ENCODE data around the gene MPV17L2. TPM values are rescaled to one million over a fixed set of nuclear protein-coding genes. Genes with fewer than 3 reads are reported as not detected.

MPV17L2 gene
- total RNA-seq, 4 donors from 2014 or later, result 18.1 to 38.9 (median 33.0) TPM

- H3K27me3 ChIP-seq, result no peaks in the 10 kb centered on the region
- no peaks in the 10 kb centered on the region for H3K9me3 ChIP-seq
- DNase-seq, result no peak
- H3K4me1 ChIP-seq, result peaks cover 21 to 45% of the 10 kb centered on the region in 2 donors
- peak overlapping the region in 2 of 4 donors; percentile 83 to 88 for H3K27ac ChIP-seq
- intact Hi-C loops (cut with DNase I; ENCODE audit: low total_unique reads), result loop anchor here (2.0 to 10.0 kb wide), 4 partner anchors 33 to 155 kb away; partner anchors contain the start of genes ARRDC2 and MPV17L2
- TF ChIP-seq POLR2A (IDR thresholded peaks at IDR 0.05) (no peak), CTCF (IDR thresholded peaks at IDR 0.05 in 4 of 5, conservative IDR thresholded peaks at IDR 0.05 in 1 of 5) (no peak)
- H3K36me3 ChIP-seq, result peaks cover 0 to 29% of the 10 kb centered on the region in 2 donors
- in situ Hi-C loops (cut with MboI; ENCODE audit: low sequenced_read_pairs in 4 of 4), result loop anchor here in 3 of 4 donors (10.0 kb wide), 1 partner anchor 45 kb away; no protein-coding TSS in a partner anchor
- H3K4me3 ChIP-seq, result no peak overlapping the region
- no peak for ATAC-seq
Measured at GRCh38 chr19:18159810-18160209, 33.2 kb upstream of the MPV17L2 start.

- H3K27me3 ChIP-seq, result no peaks in the 10 kb centered on the region
- peaks cover 21 to 41% of the 10 kb centered on the region in 2 donors for H3K4me1 ChIP-seq
- H3K4me3 ChIP-seq, result peak overlapping the region; percentile 40 to 53 (median 46)
- peaks cover 0 to 34% of the 10 kb centered on the region in 2 donors for H3K36me3 ChIP-seq
- in situ Hi-C loops (cut with MboI; ENCODE audit: low sequenced_read_pairs in 4 of 4) (loop anchor here in 3 of 4 donors (10.0 kb wide), 1 partner anchor 46 kb away; no protein-coding TSS in a partner anchor), intact Hi-C loops (cut with DNase I; ENCODE audit: low total_unique reads) (loop anchor here (2.0 kb wide), 3 partner anchors 32 to 92 kb away; partner anchors contain the start of gene MPV17L2)
- H3K27ac ChIP-seq, result peak overlapping the region; percentile 76 to 88 (median 82)
- no peak for DNase-seq
- no peaks in the 10 kb centered on the region for H3K9me3 ChIP-seq
- peak; percentile 8 to 10 for ATAC-seq
- TF ChIP-seq CTCF (IDR thresholded peaks at IDR 0.05 in 4 of 5, conservative IDR thresholded peaks at IDR 0.05 in 1 of 5) (no peak), POLR2A (IDR thresholded peaks at IDR 0.05) (no peak)
Measured at GRCh38 chr19:18160493-18160970, 32.5 kb upstream of the MPV17L2 start.

GRCh38 chr19:18160971-18161635, 31.9 kb upstream of the MPV17L2 start:
- H3K27ac ChIP-seq, result peak overlapping the region; percentile 76 to 88 (median 82)

GRCh38 chr19:18161636-18162002, 31.4 kb upstream of the MPV17L2 start:
- intact Hi-C loops (cut with DNase I; ENCODE audit: low total_unique reads) (loop anchor here (2.0 kb wide), 3 partner anchors 31 to 91 kb away; partner anchors contain the start of gene MPV17L2), in situ Hi-C loops (cut with MboI; ENCODE audit: low sequenced_read_pairs in 4 of 4) (loop anchor here in 3 of 4 donors (10.0 kb wide), 1 partner anchor 47 kb away; no protein-coding TSS in a partner anchor)
- DNase-seq, result no peak
- Histone ChIP-seq H3K27me3 (no peaks in the 10 kb centered on the region), H3K9me3 (no peaks in the 10 kb centered on the region), H3K4me3 (peak overlapping the region in 2 of 4 donors; percentile 15 to 44), H3K27ac (peak overlapping the region in 2 of 4 donors; percentile 38 to 76), H3K36me3 (peaks cover 0 to 44% of the 10 kb centered on the region in 2 donors), H3K4me1 (peaks cover 12 to 32% of the 10 kb centered on the region in 2 donors)
- no peak for ATAC-seq
- no peak for TF ChIP-seq POLR2A (IDR thresholded peaks at IDR 0.05)
- TF ChIP-seq CTCF (IDR thresholded peaks at IDR 0.05 in 4 of 5, conservative IDR thresholded peaks at IDR 0.05 in 1 of 5), result peak in 2 of 5 experiments; percentile 4 to 18

More at GRCh38 chr19:18160971-18161635, 31.9 kb upstream of the MPV17L2 start:
- intact Hi-C loops (cut with DNase I; ENCODE audit: low total_unique reads), result loop anchor here (2.0 kb wide), 3 partner anchors 32 to 92 kb away; partner anchors contain the start of gene MPV17L2
- Histone ChIP-seq H3K4me1 (peaks cover 17 to 37% of the 10 kb centered on the region in 2 donors), H3K36me3 (peaks cover 0 to 40% of the 10 kb centered on the region in 2 donors), H3K4me3 (peak overlapping the region; percentile 40 to 53 (median 46)), H3K9me3 (no peaks in the 10 kb centered on the region), H3K27me3 (no peaks in the 10 kb centered on the region)
- no peak for TF ChIP-seq POLR2A (IDR thresholded peaks at IDR 0.05)
- peak; percentile 61 to 97 (median 76) for TF ChIP-seq CTCF (IDR thresholded peaks at IDR 0.05 in 4 of 5, conservative IDR thresholded peaks at IDR 0.05 in 1 of 5)
- DNase-seq (peak in 1 of 2 donors; percentile 55), ATAC-seq (peak; percentile 77 to 85)
- in situ Hi-C loops (cut with MboI; ENCODE audit: low sequenced_read_pairs in 4 of 4), result loop anchor here in 3 of 4 donors (10.0 kb wide), 1 partner anchor 46 kb away; no protein-coding TSS in a partner anchor
